SHP77 treated with DMSO at 0.1 percent for 48 hours (cell line): ENCODE measurements around the gene RANGRF.
A peak's percentile ranks its signal among the peaks of the same experiment; 100 is the strongest.

Source experiments
- DNase-seq: peaks from one replicate; lab custom pipeline; 2025; lab: John Stamatoyannopoulos, UW

RANGRF gene

GRCh38 chr17:8274816-8275215 is 13.7 kb upstream of the RANGRF start:
- DNase-seq, result no peak

DNA sequence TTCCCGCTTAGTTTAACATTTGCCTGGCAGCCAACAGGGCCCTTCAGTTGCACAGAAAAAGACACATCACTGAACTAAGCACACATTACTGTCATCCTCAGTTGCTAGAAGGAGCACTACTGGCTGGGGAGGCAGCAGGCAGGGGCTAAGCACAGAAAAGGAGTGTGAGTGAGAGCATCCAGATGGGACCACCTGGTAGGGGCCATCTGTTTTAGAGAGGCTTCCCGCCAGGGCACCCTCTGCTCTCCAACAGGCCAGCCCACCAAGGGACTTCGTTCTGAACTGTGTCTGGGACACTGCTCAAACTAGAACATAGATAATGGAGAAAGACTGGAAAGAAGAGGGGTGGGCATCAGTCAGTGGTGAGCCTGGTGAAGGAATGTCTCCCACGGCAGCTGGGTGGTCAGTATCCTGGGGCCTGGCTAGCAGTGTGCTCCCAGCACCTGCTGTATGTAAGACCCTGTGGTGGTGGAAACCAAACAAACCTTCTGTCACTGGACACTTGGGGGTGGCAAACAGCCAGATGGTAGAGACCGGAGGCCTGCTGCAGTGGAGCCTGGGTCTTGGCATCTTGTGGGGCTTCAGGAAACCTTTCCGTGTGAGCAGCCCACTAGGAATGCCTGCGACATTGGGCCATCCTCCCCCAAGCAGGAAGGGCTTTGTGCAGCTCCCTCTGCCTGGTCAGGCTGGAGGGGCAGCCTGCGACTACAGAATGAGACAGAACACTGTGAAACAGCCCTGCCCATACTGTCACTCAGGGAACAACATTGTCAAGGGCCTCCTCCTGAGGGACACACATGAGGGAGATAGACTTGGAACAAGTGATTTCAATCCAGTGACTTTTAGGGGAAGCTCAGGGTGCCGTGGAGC is 12.8 kb upstream of the RANGRF start:
- peak; percentile 16 for DNase-seq

GRCh38 chr17:8277317-8277716 is 11.2 kb upstream of the RANGRF start:
- DNase-seq, result no peak

- DNase-seq, result no peak
Observed at GRCh38 chr17:8282345-8282744, 6.1 kb upstream of the RANGRF start.

GRCh38 chr17:8283356-8283755 is 5.1 kb upstream of the RANGRF start:
- DNase-seq, result no peak

- DNase-seq, result no peak
Observed at GRCh38 chr17:8284126-8284525, 4.3 kb upstream of the RANGRF start.

GRCh38 chr17:8285270-8286181 is 2.9 kb upstream of the RANGRF start:
- no peak for DNase-seq

- DNase-seq, result no peak
Observed at GRCh38 chr17:8287651-8288335, 677 bp upstream of the RANGRF start.

DNA sequence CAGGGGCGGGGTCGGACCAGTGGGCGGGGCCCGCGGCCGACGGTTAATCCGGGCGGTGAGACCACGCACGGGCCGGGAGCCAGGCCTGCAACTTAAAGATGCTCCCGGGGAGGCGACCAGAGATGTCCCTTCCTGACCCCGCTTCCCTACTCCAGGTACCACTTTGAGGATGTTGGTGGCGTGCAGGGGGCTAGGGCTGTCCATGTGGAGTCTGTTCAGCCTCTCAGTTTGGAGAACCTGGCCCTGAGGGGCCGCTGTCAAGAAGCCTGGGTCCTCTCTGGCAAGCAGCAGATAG is 580 bp downstream of the RANGRF start:
- DNase-seq, result peak; percentile 32

- DNase-seq, result no peak
Observed at GRCh38 chr17:8290043-8290442, 1.6 kb downstream of the RANGRF start.

DNA sequence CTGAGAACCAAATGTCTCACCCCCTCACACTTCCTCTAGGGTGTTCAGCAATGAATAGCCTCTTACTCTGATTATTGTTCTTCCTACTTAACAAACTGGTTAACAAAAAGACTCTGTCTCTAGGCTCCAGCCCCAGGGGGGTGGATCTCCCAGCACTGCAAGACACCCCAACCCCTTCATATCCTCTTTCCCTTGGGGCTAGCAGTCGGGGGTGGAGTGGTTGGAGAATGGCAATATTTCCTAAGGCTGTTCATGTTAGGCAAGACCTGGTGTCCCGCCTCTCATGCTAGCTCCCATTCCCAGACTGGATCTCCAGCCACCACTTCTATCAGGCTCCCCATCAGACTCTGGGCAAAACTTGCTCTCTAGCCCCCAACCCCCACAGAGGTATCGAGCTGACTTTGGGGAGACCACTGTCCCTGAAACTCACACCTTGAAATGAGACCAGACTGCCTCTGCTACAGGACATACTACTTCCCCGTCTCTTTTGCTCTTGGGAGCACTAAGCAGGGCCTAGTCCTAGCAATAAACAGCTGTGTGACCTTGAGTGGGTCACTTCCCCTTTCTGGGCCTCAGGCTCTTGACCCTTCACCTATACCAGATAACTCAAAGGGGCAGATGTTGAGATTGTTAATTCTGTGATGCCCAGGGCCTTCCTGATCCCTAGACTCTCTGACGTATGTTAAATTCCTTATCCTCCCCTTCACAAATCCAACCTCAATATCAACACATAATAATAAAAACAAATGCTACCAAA is 4.3 kb downstream of the RANGRF start:
- no peak for DNase-seq

DNA sequence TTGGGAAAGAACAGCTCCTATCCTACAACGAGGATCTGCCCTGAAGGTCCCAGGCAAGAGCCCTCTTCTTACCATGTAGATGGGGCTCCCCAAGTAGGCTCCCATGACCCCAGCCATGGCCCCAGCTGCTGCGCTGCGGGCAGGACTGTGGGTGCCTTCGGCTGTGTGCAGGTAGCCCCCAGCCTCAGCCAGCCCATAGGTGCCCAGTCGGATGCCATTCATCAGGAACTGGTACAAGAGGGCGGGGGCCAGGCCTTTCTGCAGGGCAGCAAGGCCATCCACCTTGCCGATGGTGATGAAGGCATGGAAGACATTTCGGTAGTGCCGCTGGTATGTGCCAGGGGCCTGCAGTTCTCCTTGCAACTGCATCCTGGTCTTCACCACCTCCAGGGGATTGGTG is 5.9 kb downstream of the RANGRF start:
- DNase-seq, result no peak

GRCh38 chr17:8294814-8295316 is 6.4 kb downstream of the RANGRF start:
- DNase-seq, result no peak

DNA sequence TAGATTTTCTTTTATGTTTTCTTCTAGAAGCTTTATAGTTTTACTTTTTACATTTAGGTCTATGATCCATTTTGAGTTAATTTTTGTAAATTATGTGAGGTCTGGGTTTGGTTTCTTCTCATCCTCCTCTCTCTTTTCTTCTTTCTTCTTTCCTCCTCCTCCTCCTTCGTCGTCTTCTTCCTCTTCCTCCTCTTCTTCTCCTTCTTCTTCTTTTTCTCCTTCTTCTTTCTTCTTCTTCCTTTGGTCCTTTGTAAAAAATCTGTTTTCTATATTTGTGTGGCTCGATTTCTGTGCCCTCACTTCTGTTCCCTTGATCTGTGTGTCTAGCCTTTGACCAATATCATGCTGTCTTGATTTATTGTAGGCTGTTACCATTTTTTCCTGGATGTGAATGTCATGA is 11.8 kb downstream of the RANGRF start:
- DNase-seq, result no peak

DNA sequence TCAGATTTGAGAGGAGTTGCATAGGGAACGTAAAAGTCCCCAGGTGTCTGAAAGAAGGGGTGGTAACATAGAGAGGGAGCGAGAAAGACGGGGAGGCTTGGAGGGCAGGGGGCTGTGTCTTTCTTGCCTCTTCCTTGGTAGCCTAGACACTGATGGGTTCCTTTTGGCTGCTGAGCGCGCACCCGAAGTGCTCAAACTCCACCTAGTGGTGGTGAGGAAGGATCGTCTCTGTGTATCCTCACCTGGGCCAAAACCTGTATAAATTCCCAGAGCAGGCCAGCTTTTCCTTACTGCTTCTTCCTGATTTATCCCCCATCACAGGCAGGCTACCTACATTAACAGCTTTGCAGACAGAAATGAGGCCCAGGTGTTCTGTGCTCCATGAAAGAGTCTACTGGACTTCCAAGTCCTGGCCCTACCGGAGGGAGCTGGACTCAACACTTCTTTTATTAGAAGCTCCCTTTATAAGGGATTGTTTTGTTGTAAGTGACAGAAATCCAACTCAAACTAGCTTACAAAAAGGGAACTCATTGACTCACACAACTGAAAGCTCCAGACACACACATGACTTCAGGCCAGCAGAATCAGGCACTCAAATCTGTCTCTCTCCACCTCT is 12.3 kb downstream of the RANGRF start:
- peak; percentile 74 for DNase-seq

- no peak for DNase-seq
Observed at GRCh38 chr17:8310601-8311123, 22.2 kb downstream of the RANGRF start.

DNA sequence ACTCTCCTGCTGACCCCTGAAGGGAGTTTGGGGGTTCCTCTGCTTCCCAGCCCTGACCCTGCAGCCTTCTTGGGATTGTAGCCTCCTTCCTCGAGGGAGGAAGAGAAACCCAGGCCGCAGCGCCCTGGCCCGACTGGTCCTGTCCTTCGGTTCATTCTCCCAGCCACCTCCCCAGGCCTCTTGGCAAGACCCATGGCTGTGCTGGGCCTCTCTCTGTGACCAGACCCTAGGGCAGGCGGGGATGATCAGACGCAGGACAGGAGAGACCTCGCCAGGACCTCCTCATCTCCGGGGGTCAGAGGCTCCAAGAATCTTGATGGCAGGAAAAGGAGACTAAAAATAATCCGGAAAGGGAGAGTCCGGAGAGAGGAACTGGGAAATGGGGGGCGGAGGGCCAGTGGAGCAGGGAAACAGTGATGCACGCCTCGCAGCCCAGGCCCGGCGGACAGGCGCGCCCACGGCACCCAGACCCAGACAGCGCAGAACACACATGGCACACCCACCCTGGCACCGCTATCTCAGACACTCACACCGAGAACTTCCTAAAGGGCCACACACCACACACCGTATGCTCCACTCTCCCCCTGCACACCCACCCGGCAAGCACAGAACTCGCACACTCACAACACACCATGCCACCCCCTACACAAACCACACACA is 22.8 kb downstream of the RANGRF start:
- DNase-seq, result no peak

DNA sequence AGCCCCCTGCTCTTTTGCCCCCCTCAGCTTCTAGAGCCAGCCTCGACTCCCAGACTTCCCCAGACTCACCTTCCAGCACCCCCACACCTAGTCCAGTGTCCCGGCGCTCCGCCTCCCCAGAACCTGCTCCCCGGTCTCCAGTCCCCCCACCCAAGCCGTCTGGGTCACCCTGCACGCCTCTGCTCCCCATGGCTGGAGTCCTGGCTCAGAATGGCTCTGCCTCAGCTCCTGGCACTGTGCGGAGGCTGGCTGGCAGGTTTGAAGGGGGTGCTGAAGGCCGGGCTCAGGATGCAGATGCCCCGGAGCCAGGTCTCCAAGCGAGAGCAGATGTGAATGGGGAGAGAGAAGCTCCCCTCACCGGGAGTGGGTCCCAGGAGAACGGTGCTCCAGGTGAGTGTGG is 23.8 kb downstream of the RANGRF start:
- DNase-seq, result no peak

DNA sequence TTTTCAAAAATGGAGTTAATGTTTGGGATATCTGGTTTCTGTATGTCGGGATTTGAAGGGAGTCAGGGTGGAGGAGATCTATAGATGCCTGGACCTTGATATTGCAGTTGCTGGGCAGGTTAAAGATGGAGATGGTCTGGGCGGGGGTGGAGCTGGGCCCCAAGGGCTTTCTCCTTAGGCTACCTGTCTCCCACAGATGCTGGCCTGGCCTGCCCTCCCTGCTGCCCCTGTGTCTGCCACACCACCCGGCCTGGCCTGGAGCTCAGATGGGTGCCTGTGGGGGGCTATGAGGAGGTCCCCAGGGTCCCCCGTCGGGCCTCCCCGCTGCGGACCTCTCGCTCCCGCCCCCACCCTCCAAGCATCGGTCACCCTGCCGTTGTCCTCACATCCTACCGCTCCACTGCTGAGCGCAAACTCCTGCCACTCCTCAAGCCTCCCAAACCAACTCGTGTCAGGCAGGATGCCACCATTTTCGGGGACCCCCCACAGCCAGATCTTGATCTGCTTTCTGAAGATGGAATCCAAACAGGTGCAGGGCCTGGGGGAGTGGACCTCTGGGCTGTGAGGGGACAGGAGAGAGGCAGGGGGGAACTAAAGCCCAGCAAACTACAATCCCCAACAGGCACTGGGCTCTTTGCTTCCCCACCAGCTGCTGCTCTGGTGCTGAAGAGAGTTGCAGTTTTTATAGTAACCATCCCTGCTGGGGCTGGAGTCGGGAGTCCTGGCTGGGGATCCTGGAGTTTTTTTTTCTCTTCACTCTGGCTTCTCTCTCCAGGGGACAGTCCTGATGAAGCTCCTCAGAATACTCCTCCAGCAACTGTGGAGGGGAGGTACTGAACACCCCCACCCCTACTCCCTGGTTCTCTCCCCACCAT is 24.5 kb downstream of the RANGRF start:
- no peak for DNase-seq
